Activated CD4-positive, CD25-positive, alpha-beta regulatory T cell treated with anti-CD3 and anti-CD28 coated beads, Interleukin-2, amount 50 U/mL, for 24 hours (primary cell): ENCODE results near the gene CIB1.
"Not testable (repeated sequence)": the region's sequence is repeated elsewhere in the genome, so short reads cannot be mapped to it uniquely, and the experiment has no call there.

Experiments
- ATAC-seq, 2 donors: fragments of 150-1000 bp; cut with Tn5 transposase; one replicate each; pipeline ENCODE4 v1.10.0; 2021; ENCODE audit warnings: mild to moderate bottlenecking in 1 of 2, moderate library complexity in 1 of 2

CIB1 gene

DNA sequence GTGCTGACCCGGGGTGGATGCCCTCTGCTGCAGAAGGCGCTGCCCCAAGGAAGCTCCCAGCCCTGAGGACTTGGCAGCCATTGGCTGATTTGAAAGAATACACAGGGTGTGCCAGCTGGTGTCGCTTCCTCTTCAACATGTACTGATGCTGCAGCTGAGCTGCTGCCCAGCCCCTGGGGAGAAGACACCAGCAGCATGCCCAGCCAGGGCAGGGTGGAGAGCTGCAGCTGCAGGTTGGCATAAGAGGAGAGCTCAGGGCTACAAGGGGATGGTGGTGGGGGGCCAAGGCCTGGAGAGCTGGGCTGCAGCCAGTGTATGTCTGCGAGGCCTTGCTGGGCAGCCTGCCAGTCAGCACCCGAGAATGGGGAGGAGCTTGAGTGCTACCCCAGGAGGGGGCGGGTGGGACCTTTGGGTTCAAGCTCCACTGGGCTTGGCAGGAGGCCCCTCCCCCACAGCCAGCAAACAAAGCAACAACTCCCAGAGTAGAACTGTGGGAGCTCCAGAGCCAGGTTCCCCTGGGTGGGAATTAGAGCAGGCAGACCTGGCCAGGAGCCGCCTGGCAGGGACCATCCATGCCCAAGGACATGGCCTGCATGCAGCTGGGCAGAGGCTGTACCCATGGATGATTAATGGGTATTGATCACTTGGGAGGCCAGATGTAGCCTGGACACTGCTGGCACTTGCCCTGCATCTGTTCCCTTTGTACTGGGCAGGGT, 41.8 kb downstream of the CIB1 start:
- ATAC-seq, result peak; percentile 17 to 45

- ATAC-seq, result no peak
Measured at GRCh38 chr15:90191344-90191687, 42.4 kb downstream of the CIB1 start.

DNA sequence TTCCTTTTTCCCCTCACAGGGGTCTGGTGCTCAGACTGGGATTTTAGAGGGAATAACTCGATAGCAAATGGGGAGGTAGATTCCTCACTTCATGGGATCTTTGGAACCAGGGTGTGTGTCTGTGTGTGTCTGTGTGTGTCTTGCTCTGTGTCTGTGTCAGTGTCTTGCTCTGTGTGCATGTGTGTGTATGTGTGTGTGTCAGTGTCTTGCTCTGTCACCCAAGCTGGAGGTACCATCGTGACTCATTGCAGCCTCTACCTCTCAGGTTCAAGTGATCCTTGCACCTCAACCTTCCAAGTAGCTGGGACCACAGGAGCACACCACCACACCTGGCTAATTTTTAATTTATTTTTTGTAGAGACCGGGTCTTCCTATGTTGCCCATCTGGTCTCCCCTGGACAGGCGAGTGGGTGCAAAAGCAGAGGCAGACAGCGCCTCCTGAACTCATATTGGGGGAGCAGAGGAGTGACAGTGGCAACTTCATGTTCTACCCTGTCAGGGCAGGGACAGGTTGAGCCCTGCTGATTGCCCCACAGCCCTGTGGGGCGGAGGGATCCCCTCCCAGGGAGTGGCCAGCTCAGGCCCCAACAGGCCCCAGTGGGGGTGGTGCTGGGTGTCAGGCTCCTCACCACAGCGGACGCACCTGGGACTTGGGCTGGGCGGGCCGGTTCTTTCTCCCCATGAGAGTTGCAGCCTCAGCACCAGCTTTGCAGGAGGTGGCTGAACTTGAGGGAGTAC, 43.0 kb downstream of the CIB1 start:
- ATAC-seq, result peak in 1 of 2 donors; percentile 24

- ATAC-seq, result no peak
Measured at GRCh38 chr15:90189781-90190467, 43.8 kb downstream of the CIB1 start.

GRCh38 chr15:90188914-90189748, 44.6 kb downstream of the CIB1 start:
- ATAC-seq, result no peak

- not testable (repeated sequence) for ATAC-seq
Measured at GRCh38 chr15:90188065-90188464, 45.7 kb downstream of the CIB1 start.

DNA sequence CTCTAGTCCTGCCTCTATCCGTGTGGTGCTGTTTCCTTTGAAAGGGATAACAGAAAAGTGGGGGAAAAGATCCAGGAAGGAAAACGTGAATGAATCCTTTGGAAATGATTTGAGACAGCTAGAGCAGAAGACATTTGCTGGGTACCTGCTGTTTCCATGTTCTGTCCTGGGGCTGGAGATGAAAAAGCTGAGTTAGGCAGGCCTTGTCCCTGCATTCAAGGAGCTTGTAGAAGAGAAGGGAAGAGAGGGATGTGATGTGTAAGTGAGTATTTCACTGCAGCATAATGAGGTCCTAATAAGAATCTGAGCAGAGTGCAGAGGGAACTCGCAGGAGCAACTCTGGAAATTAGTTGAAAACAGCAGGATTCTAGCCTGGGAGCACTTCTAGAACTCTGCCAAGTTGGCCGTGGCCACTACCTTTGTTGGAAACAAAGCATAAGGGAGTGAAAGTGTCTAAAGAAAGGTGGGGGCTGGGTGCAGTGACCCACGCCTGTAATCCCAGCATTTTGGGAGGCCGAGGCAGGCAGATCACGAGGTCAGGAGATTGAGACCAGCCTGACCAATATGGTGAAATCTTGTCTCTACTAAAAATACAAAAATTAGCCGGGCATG, 46.4 kb downstream of the CIB1 start:
- no peak for ATAC-seq

GRCh38 chr15:90184786-90185704, 48.7 kb downstream of the CIB1 start:
- ATAC-seq, result peak; percentile 68 to 77

DNA sequence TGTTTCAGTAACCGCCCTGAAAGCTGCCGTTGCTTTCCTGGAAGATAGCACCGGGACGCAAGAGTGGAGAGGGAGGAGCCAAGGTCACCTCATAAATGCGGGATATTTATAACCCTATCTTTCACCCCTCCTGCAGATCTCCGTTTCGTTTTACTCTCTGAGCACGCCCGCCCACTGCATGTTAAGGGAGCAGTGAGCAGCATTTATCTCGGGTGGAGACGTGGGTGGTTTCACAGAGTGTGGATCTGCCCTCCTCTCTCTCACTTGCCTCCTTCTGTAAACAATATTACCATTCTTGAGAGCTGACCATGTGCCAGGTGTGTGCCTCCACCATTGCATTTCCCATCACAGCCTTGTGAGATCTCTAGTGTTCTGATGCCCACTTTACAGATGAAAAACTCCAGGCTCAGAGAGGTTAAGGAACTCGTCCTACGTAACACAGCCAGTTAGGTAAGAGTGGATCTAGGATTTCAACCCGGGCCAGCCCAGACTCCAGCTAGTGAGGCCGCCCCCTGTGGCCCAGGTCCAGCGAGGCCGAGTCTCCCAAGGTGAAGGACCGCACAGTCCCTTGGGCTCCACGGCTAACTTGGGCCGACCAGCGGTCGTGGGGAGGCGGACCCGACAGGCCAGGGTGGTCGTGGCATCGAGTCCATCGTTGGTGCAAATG, 49.5 kb downstream of the CIB1 start:
- ATAC-seq, result peak; percentile 25 to 34

DNA sequence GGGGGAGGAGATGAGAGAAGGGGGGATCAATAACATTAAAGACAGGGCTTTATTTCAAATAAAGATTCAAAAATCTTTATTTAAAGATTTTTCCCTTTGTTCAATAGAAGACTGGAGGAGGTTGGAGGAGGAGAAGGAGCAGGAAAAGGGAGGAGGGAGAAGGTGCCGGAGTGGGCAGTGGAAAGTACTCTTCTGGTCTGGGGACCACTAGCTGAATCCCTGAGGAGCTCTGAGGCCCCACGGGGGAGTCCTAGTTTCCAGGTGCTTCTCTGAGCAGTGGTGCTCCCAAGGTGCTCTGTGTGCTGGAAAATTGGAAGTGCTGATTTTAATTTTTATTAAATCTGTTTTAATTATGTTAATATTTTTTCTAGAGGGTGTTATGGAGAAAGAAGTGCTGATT, 52.0 kb downstream of the CIB1 start:
- no peak for ATAC-seq
